ENCODE measurements around the gene VPS33B.
A peak's percentile ranks its signal among the peaks of the same experiment; 100 is the strongest.
"Not testable (repeated sequence)": the region's sequence is repeated elsewhere in the genome, so short reads cannot be mapped to it uniquely, and the experiment has no call there.

The VPS33B gene

GRCh38 chr15:91051248-91051647 lies 28.9 kb upstream of the VPS33B start:
- H3K27ac ChIP-seq (ENCODE audit: low read length): no peak overlapping the region
- H3K9me3 ChIP-seq (ENCODE audit: control insufficient read depth in 1 of 2, low read length in 2 of 2): no peaks in the 10 kb centered on the region
- H3K27me3 ChIP-seq (ENCODE audit: low read depth, low read length): peaks cover 4% of the 10 kb centered on the region

GRCh38 chr15:91050128-91050455 lies 27.7 kb upstream of the VPS33B start:
- no peaks in the 10 kb centered on the region for H3K9me3 ChIP-seq (ENCODE audit: control insufficient read depth in 1 of 2, low read length in 2 of 2)
- H3K4me3 ChIP-seq (ENCODE audit: low read depth in 1 of 2, low read length in 2 of 2): peak overlapping the region in 1 of 2 donors; percentile 31
- no peak overlapping the region for H3K27ac ChIP-seq (ENCODE audit: low read length)

More at GRCh38 chr15:91051248-91051647, 28.9 kb upstream of the VPS33B start:
- H3K36me3 ChIP-seq (ENCODE audit: control insufficient read depth in 1 of 2, insufficient read depth in 2 of 2, low read length in 2 of 2): no peaks in the 10 kb centered on the region
- no peaks in the 10 kb centered on the region for H3K4me1 ChIP-seq (ENCODE audit: control insufficient read depth in 1 of 2, insufficient read depth in 2 of 2, low read length in 2 of 2)
- H3K4me3 ChIP-seq (ENCODE audit: low read depth in 1 of 2, low read length in 2 of 2): no peak overlapping the region

GRCh38 chr15:91049378-91050127 lies 27.2 kb upstream of the VPS33B start:
- no peaks in the 10 kb centered on the region for H3K9me3 ChIP-seq (ENCODE audit: control insufficient read depth in 1 of 2, low read length in 2 of 2)
- no peaks in the 10 kb centered on the region for H3K4me1 ChIP-seq (ENCODE audit: control insufficient read depth in 1 of 2, insufficient read depth in 2 of 2, low read length in 2 of 2)
- H3K27me3 ChIP-seq (ENCODE audit: low read depth, low read length): no peaks in the 10 kb centered on the region
- H3K36me3 ChIP-seq (ENCODE audit: control insufficient read depth in 1 of 2, insufficient read depth in 2 of 2, low read length in 2 of 2): no peaks in the 10 kb centered on the region
- peak overlapping the region in 1 of 2 donors; percentile 31 for H3K4me3 ChIP-seq (ENCODE audit: low read depth in 1 of 2, low read length in 2 of 2)
- no peak overlapping the region for H3K27ac ChIP-seq (ENCODE audit: low read length)

More at GRCh38 chr15:91050128-91050455, 27.7 kb upstream of the VPS33B start:
- no peaks in the 10 kb centered on the region for H3K4me1 ChIP-seq (ENCODE audit: control insufficient read depth in 1 of 2, insufficient read depth in 2 of 2, low read length in 2 of 2)
- no peaks in the 10 kb centered on the region for H3K27me3 ChIP-seq (ENCODE audit: low read depth, low read length)
- no peaks in the 10 kb centered on the region for H3K36me3 ChIP-seq (ENCODE audit: control insufficient read depth in 1 of 2, insufficient read depth in 2 of 2, low read length in 2 of 2)

- no peak overlapping the region for H3K4me3 ChIP-seq (ENCODE audit: low read depth in 1 of 2, low read length in 2 of 2)
- no peaks in the 10 kb centered on the region for H3K4me1 ChIP-seq (ENCODE audit: control insufficient read depth in 1 of 2, insufficient read depth in 2 of 2, low read length in 2 of 2)
- H3K36me3 ChIP-seq (ENCODE audit: control insufficient read depth in 1 of 2, insufficient read depth in 2 of 2, low read length in 2 of 2): no peaks in the 10 kb centered on the region
- H3K27me3 ChIP-seq (ENCODE audit: low read depth, low read length): no peaks in the 10 kb centered on the region
- H3K9me3 ChIP-seq (ENCODE audit: control insufficient read depth in 1 of 2, low read length in 2 of 2): no peaks in the 10 kb centered on the region
- H3K27ac ChIP-seq (ENCODE audit: low read length): no peak overlapping the region
Observed at GRCh38 chr15:91047545-91048199, 25.3 kb upstream of the VPS33B start.

GRCh38 chr15:91046056-91046455 lies 23.7 kb upstream of the VPS33B start:
- H3K36me3 ChIP-seq (ENCODE audit: control insufficient read depth in 1 of 2, insufficient read depth in 2 of 2, low read length in 2 of 2); H3K27me3 ChIP-seq (ENCODE audit: low read depth, low read length); H3K27ac ChIP-seq (ENCODE audit: low read length); H3K4me3 ChIP-seq (ENCODE audit: low read depth in 1 of 2, low read length in 2 of 2); H3K4me1 ChIP-seq (ENCODE audit: control insufficient read depth in 1 of 2, insufficient read depth in 2 of 2, low read length in 2 of 2); H3K9me3 ChIP-seq (ENCODE audit: control insufficient read depth in 1 of 2, low read length in 2 of 2): not testable (repeated sequence)

- no peaks in the 10 kb centered on the region for H3K9me3 ChIP-seq (ENCODE audit: control insufficient read depth in 1 of 2, low read length in 2 of 2)
- no peaks in the 10 kb centered on the region for H3K27me3 ChIP-seq (ENCODE audit: low read depth, low read length)
- H3K27ac ChIP-seq (ENCODE audit: low read length): no peak overlapping the region
- no peaks in the 10 kb centered on the region for H3K4me1 ChIP-seq (ENCODE audit: control insufficient read depth in 1 of 2, insufficient read depth in 2 of 2, low read length in 2 of 2)
- H3K4me3 ChIP-seq (ENCODE audit: low read depth in 1 of 2, low read length in 2 of 2): no peak overlapping the region
- no peaks in the 10 kb centered on the region for H3K36me3 ChIP-seq (ENCODE audit: control insufficient read depth in 1 of 2, insufficient read depth in 2 of 2, low read length in 2 of 2)
Observed at GRCh38 chr15:91045065-91045464, 22.7 kb upstream of the VPS33B start.

- H3K27me3 ChIP-seq (ENCODE audit: low read depth, low read length): no peaks in the 10 kb centered on the region
- no peaks in the 10 kb centered on the region for H3K9me3 ChIP-seq (ENCODE audit: control insufficient read depth in 1 of 2, low read length in 2 of 2)
- no peaks in the 10 kb centered on the region for H3K36me3 ChIP-seq (ENCODE audit: control insufficient read depth in 1 of 2, insufficient read depth in 2 of 2, low read length in 2 of 2)
- H3K4me3 ChIP-seq (ENCODE audit: low read depth in 1 of 2, low read length in 2 of 2): no peak overlapping the region
- no peaks in the 10 kb centered on the region for H3K4me1 ChIP-seq (ENCODE audit: control insufficient read depth in 1 of 2, insufficient read depth in 2 of 2, low read length in 2 of 2)
- no peak overlapping the region for H3K27ac ChIP-seq (ENCODE audit: low read length)
Observed at GRCh38 chr15:91043202-91043874, 20.9 kb upstream of the VPS33B start.

GRCh38 chr15:91040856-91041255 lies 18.5 kb upstream of the VPS33B start:
- Histone ChIP-seq H3K4me3 (ENCODE audit: low read depth in 1 of 2, low read length in 2 of 2) (no peak overlapping the region), H3K4me1 (ENCODE audit: control insufficient read depth in 1 of 2, insufficient read depth in 2 of 2, low read length in 2 of 2) (no peaks in the 10 kb centered on the region), H3K27me3 (ENCODE audit: low read depth, low read length) (no peaks in the 10 kb centered on the region), H3K9me3 (ENCODE audit: control insufficient read depth in 1 of 2, low read length in 2 of 2) (no peaks in the 10 kb centered on the region), H3K36me3 (ENCODE audit: control insufficient read depth in 1 of 2, insufficient read depth in 2 of 2, low read length in 2 of 2) (no peaks in the 10 kb centered on the region), H3K27ac (ENCODE audit: low read length) (no peak overlapping the region)

GRCh38 chr15:91039996-91040395 lies 17.6 kb upstream of the VPS33B start:
- H3K27me3 ChIP-seq (ENCODE audit: low read depth, low read length): no peaks in the 10 kb centered on the region
- H3K9me3 ChIP-seq (ENCODE audit: control insufficient read depth in 1 of 2, low read length in 2 of 2): no peaks in the 10 kb centered on the region
- H3K36me3 ChIP-seq (ENCODE audit: control insufficient read depth in 1 of 2, insufficient read depth in 2 of 2, low read length in 2 of 2): no peaks in the 10 kb centered on the region
- H3K27ac ChIP-seq (ENCODE audit: low read length): no peak overlapping the region
- H3K4me3 ChIP-seq (ENCODE audit: low read depth in 1 of 2, low read length in 2 of 2): no peak overlapping the region
- H3K4me1 ChIP-seq (ENCODE audit: control insufficient read depth in 1 of 2, insufficient read depth in 2 of 2, low read length in 2 of 2): no peaks in the 10 kb centered on the region

- Histone ChIP-seq H3K27ac (ENCODE audit: low read length) (no peak overlapping the region), H3K27me3 (ENCODE audit: low read depth, low read length) (no peaks in the 10 kb centered on the region), H3K36me3 (ENCODE audit: control insufficient read depth in 1 of 2, insufficient read depth in 2 of 2, low read length in 2 of 2) (no peaks in the 10 kb centered on the region), H3K9me3 (ENCODE audit: control insufficient read depth in 1 of 2, low read length in 2 of 2) (no peaks in the 10 kb centered on the region), H3K4me1 (ENCODE audit: control insufficient read depth in 1 of 2, insufficient read depth in 2 of 2, low read length in 2 of 2) (no peaks in the 10 kb centered on the region), H3K4me3 (ENCODE audit: low read depth in 1 of 2, low read length in 2 of 2) (no peak overlapping the region)
Observed at GRCh38 chr15:91032919-91033803, 10.8 kb upstream of the VPS33B start.

GRCh38 chr15:91031796-91032195 lies 9.4 kb upstream of the VPS33B start:
- H3K4me1 ChIP-seq (ENCODE audit: control insufficient read depth in 1 of 2, insufficient read depth in 2 of 2, low read length in 2 of 2): no peaks in the 10 kb centered on the region
- no peaks in the 10 kb centered on the region for H3K27me3 ChIP-seq (ENCODE audit: low read depth, low read length)
- H3K27ac ChIP-seq (ENCODE audit: low read length): no peak overlapping the region
- H3K36me3 ChIP-seq (ENCODE audit: control insufficient read depth in 1 of 2, insufficient read depth in 2 of 2, low read length in 2 of 2): no peaks in the 10 kb centered on the region
- no peak overlapping the region for H3K4me3 ChIP-seq (ENCODE audit: low read depth in 1 of 2, low read length in 2 of 2)
- H3K9me3 ChIP-seq (ENCODE audit: control insufficient read depth in 1 of 2, low read length in 2 of 2): no peaks in the 10 kb centered on the region

Measured in muscle layer of duodenum (tissue), 2 donors.